ELR (cell line): ENCODE measurements around the gene WDR31.

Experiments
- DNase-seq: peaks from one replicate; pipeline ENCODE4 v3.0.0-alpha.2; 2015; ENCODE audit warnings: low read depth

The WDR31 gene

DNA sequence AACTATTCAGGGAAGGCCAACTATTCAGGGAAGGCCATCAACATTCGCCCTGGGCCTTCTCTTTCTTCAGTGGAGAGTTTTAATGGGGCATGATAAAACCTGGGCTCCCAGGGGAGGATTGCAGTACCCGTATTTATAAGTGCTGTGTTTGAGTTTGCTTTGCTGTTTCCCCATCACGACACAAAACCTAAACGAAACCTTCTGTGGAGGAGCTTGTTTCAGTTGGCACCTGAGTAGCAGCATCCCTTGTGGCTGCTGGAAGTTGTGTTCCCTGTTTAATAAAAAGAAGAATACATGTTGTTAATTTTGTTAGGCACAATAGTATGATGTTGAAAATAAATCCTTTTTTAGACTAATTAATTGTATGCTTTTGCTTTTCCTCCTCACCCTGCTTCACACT is 8.3 kb downstream of the WDR31 start:
- DNase-seq: no peak

DNA sequence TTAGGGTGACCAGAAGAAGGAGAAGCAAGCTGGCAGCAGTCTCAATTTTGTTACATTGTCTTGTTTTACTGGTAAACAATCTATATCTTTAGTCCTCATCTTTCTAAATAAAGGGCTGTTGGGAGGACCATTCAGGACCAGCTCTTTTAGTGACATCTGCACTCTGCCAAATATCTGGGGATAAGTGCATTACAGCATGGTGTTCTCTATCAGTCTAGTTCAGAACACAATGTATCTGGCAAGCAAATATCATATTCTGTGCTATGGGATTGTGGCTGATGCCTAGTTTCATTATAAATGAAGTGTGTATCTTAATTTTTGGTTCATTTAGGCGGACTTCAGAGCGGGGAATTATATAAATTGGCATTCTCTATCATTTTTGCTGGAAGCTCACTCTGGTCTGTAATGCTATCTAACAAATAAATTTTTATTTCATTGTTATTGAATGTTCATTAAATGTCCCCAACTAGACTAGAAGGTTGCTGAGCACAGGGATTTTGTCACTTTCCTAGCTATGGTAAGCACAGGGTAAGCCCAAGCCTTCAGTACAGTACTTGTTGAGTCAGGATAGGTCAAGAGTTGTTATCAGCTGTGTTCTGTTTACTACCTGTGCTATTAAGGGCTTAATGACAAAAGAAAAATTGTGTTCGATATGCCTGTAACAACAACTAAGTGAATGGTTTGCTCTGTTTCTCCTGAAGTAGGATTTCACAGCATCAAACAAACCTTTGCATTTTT is 11.9 kb downstream of the WDR31 start:
- DNase-seq: no peak

- no peak for DNase-seq
Observed at GRCh38 chr9:113326230-113326629, 13.8 kb downstream of the WDR31 start.

DNA sequence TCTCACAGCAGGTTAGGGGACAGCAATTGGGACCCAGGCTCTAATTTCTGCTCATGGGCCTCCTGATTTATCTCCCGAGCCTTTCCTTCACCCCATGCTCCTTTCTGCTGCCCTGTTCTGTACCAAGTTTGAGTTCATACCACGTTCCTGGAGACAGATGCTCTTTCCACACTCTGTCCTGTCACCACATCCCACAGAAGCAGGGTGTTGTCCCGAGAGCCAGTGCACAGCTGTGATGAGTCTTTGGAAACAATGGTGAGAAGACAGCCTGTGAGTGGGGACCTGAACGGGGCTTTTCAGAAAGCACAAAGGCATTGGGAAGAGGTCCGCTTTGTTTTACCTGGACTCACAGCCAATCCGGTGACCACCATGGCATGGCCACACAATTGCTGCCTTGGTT is 17.4 kb downstream of the WDR31 start:
- no peak for DNase-seq

- no peak for DNase-seq
Observed at GRCh38 chr9:113320051-113320450, 20.0 kb downstream of the WDR31 start.

DNA sequence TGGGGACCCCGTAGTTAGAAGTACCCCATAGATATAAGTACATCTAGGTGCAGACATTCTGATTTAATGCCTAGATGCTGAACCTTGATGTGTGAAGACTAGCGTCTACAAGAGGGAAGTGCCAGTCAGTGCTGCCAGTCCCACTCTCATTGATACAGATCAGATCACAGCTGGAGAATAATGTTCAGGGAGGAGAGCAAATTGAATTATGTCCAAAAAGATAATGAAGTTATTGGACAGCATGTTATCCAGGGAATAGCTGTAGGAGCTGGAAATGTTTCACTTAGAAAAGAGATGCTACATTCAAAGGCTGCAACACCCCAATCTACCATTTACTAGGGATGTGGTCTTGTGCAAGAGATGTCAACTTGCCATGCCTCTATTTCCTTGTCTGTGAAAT is 21.0 kb downstream of the WDR31 start:
- DNase-seq: no peak

GRCh38 chr9:113317777-113318176 is 22.3 kb downstream of the WDR31 start:
- no peak for DNase-seq

DNA sequence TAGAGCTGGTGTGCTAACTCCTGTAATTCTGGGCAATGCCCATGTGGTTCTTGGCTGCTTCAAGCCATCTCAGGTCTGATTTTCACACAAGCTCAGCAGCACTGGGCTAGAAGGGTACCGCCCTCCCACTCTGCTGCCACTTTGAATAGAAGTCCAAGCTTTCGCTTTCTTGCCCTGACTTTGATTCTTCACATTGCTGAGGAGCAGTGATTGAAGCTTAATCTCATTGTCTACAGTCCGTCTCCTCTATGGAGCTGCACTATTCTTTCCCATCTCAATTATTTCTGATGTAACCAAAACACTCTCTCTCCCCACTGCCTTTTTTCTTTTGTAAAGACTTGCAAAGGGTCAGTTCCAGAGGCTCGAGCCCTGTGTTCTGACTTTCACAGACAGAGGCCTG is 24.0 kb downstream of the WDR31 start:
- DNase-seq: no peak

GRCh38 chr9:113315231-113315630 is 24.8 kb downstream of the WDR31 start:
- no peak for DNase-seq

GRCh38 chr9:113313261-113313660 is 26.8 kb downstream of the WDR31 start:
- DNase-seq: no peak

DNA sequence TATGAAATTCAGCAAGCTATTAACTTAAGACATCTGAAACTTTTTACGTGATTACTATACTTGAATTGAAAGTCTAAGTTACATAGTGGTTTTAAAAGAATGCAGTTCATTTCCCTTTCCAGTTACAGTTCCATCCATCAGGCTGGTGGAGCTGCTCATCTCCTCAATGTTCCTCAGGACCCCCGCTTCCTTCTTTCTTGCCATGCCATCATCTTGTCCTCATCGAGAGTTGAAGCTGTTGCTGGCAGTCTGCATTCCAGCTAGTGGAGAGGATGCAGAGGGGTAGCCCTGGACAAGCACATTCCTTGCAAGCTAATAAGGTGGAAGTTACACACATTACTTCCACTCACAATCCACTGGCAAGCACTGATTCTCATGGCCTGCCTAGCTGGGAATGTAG is 28.1 kb downstream of the WDR31 start:
- DNase-seq: no peak

DNA sequence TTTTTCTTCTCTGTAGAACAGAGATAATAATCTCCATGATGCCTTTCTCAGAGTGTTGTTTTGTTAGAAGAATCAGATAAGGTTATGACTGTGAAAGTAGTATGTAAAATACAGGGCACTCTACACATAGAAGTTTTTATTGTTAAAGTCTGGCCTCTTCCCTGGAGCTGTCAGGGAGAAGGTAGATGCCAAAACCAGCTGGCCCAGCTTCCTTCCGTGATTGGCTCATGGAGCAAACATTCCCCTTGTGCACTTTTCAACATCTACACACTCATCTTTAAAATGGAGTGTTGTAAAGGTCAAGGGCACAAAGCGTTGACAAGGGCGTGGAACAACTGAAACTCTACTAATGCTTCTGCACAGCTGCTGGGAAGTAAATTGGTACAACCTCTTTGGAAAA is 29.5 kb downstream of the WDR31 start:
- no peak for DNase-seq

DNA sequence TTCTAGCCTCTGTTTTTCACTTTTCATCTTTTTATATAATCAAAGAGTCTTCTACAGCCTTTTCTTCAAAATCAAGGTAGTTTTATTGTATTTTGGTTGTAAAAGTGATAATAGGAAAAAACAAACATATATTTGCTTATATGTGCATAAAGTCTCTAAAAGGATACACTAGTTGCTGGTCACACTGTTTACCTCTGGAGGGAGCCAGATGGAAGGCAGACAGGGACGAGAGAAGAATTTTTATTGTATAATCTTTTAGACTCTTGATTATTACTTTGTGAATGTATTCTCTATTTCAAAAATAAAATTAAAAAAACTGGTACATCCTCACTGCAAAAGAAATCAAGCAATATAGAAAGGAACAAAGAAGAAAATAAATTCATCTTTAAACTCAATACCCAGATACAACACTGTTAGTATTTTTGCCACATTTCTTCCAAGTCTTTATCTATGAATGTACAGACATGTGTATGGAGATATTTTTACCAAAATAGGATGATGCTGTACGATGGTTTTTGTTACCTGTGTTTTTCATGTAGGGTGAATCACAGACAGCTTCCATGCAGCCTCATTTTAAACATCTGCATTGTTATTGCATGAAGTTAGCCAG is 30.8 kb downstream of the WDR31 start:
- peak; percentile 70 for DNase-seq

GRCh38 chr9:113307396-113307975 is 32.6 kb downstream of the WDR31 start:
- DNase-seq: no peak

GRCh38 chr9:113306566-113306965 is 33.5 kb downstream of the WDR31 start:
- no peak for DNase-seq

DNA sequence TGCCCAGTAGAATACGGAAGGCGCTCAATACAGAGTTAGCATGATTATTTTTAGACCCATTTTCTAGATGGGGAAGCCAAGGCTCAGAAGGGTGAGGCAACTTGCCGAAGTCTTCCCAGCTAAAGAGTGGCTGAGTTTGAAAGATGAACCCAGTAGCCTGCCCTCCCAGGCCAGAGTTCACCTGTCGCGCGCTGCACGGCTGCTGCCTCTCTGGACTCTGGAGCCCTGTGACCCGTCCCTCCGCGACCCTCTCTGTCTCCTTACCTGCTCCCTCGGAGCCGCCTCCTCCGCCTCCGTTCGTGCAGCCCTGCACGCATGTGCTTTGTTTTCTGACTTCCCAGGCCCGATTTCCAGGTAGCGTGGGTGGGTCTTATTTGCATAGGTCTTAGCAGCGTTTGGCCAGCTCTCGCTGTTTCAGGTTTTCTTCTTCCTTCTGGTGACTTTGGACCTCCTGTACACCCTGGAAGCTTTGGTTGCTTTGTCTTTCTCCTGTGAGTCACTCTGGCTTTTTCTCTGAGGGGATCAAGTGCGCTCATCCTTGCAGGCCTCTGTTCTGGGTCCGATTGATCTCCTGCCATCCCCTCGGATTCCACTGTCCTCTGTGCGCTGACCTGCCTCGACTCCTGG is 37.2 kb downstream of the WDR31 start, which contains the start of gene RNF183:
Gene RNF183, minus strand, starts transcription at position 585 of the 627 bp plus-strand sequence. CDS start 5,192 bp downstream, outside the sequence.
- no peak for DNase-seq

DNA sequence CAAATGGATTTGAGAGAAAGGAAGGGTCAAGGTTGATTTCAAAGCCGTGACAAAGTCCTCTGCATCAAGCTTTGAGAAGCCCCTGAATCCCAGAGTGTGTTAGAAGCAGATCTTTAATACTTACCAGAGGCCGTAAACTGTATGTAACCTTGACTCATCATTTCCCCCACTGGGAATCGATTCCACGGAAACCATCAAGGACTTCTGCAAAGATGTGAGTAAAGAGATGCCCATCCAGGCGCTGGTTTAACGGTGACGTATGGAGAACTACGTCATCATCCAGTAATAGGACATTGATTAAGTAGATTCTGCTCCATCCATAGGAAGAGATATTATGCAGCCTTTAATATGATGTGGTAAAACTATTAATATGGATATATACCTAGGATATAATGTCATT is 38.5 kb downstream of the WDR31 start:
- no peak for DNase-seq

DNA sequence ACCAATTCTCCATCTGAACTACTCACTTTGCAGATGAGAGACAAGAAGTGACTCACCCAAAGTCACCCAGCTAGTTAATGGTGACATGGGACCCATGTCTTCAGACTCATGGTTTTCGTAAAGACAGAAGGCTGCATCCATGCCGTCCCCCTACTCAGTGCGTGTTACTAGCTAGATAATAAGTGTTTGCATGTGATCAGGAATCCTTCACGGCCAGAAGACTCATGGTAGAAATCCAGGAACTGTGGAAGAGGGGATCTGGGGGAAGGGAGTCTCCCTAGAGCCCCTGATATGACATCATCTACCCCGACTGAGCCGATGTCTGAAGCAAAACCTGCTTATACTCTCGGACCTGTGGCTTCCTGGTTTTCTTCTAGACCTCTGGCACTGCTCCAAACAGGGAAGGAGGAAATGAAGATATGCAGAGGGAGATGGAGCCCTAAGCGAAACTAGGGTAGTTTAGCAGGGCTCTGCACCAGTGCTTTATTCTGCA is 40.2 kb downstream of the WDR31 start:
- DNase-seq: no peak

GRCh38 chr9:113298924-113299770 is 40.9 kb downstream of the WDR31 start:
- no peak for DNase-seq

GRCh38 chr9:113298311-113298710 is 41.8 kb downstream of the WDR31 start:
- DNase-seq: no peak

- no peak for DNase-seq
Observed at GRCh38 chr9:113296796-113297558, 43.1 kb downstream of the WDR31 start.
